H1 (cell line): ENCODE results near the gene PI4KA. TPM values are rescaled to one million over a fixed set of nuclear protein-coding genes. Genes with fewer than 3 reads are reported as not detected.

Experiments used
- EP300 ChIP-seq, 2 experiments: IDR thresholded peaks; 1 replicate in 1 of 2; 2 replicates in 1 of 2; pipeline ENCODE4 v1.6.1; 2011 to 2012; ENCODE audit warnings: low read depth in 2 of 2, low read length in 2 of 2, mild to moderate bottlenecking in 2 of 2, borderline replicate concordance in 1 of 2, inconsistent platforms in 1 of 2, moderate library complexity in 1 of 2
- GTF2F1 ChIP-seq: IDR thresholded peaks from 2 replicates; pipeline ENCODE4 v1.6.1; 2012; ENCODE audit warnings: low read depth, low read length, improper control_type of control experiment, borderline replicate concordance
- KDM4A ChIP-seq: IDR thresholded peaks from one replicate; pipeline ENCODE4 v1.7.1; 2012; ENCODE audit warnings: low read depth, mild to moderate bottlenecking, moderate library complexity, low read length, inconsistent platforms; ENCODE audit not compliant: severe bottlenecking
- POU5F1 ChIP-seq: IDR thresholded peaks from 2 replicates; pipeline ENCODE4 v1.6.1; 2011; ENCODE audit warnings: low read depth, mild to moderate bottlenecking, low read length, moderate library complexity
- SAP30 ChIP-seq: fragments of 300-600 bp; sonication (generic); IDR thresholded peaks from 2 replicates; pipeline ENCODE4 v1.7.1; 2012; ENCODE audit warnings: low read length, moderate library complexity, mild to moderate bottlenecking, inconsistent platforms; ENCODE audit not compliant: insufficient read depth, insufficient replicate concordance
- TAF7 ChIP-seq: optimal IDR thresholded peaks from 2 replicates; pipeline ENCODE3; 2011; ENCODE audit warnings: low read depth, mild to moderate bottlenecking, inconsistent platforms, low read length, moderate library complexity, borderline replicate concordance
- polyA plus RNA-seq, 7 experiments: library from polyadenylated mRNA; depleted of rRNA in 3 of 7; stranded (reverse) in 5 of 7; unstranded in 2 of 7; fragments of >200 nt in 5 of 7; fragments of 200-250 nt in 2 of 7; gene quantifications; 1 replicate in 5 of 7; 2 replicates in 1 of 7; 4 replicates in 1 of 7; pipeline versions ENCODE4 v1.2.1 to v1.2.3, GENCODE V29; 2011 to 2013; ENCODE audit warnings: missing spikeins in 2 of 7, mixed read lengths in 2 of 7
- total RNA-seq: library from RNA; stranded (reverse); fragmentation: NEBNext Ultra II Directional; extraction: Animal tissue kit (Norgen Biotek cat#: 25700); gene quantifications from 2 replicates; pipeline ENCODE4 v1.2.1, GENCODE V29; 2021
- TF ChIP-seq, protein P1 (sequence below): fragments of 300-600 bp; sonication (generic); IDR thresholded peaks from 2 replicates; pipeline ENCODE4 v1.7.1; 2012; ENCODE audit warnings: low read length, moderate library complexity, mild to moderate bottlenecking, inconsistent platforms; ENCODE audit not compliant: insufficient replicate concordance
- TF ChIP-seq, protein P2 (sequence below): IDR thresholded peaks from 2 replicates; pipeline ENCODE4 v1.6.1; 2012; ENCODE audit warnings: inconsistent platforms

The PI4KA gene
- total and polyA plus RNA-seq, 2 of the 8 experiments (the other 6 are each of a cell fraction or from before 2014, with no cell fraction given), result 22.5 to 37.7 TPM

DNA sequence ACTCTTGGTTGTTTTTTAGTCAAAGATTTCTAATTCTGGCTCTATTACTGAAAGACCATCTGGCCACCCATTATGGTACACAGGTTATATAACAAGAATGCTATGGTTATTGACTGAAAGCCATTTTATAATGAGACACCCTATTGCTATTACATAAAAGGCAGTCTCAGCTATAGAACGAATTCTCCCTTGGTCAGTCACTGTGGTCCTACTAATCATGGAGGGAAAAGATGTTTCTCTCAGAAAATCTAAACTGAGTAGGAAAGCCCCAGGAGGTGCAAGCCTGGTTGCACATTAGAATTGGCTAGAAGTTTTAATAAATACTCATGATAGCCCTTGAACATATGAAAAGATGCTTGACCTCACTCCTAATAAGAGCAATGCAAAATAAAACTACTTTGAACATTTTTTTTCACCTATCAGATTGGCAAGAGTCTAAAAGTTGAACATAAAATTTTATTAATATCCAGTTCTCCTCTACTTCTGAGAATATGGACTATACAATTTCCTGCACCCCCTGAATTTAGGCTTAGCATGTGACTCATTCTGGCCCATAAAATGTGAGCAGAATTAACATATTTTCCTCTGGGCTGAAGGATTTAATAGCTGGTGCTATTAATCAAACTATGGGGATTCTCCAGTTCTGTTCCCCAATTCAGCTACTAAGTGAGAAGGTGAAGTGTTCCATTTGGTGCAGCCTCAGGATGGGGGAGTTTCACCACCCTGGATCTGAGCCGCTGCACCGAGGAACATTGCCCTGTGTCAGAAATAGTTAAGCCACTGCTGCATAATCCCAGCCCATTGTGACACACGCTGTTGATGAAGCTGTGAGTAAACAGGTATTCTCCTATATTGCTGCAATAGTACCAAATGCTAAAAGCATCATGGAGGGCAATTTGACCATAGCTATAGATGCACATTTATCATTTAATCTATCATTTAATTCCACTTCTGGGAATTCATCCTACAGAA is 47.1 kb upstream of the PI4KA start (continued):
- TF ChIP-seq, protein P1, sequence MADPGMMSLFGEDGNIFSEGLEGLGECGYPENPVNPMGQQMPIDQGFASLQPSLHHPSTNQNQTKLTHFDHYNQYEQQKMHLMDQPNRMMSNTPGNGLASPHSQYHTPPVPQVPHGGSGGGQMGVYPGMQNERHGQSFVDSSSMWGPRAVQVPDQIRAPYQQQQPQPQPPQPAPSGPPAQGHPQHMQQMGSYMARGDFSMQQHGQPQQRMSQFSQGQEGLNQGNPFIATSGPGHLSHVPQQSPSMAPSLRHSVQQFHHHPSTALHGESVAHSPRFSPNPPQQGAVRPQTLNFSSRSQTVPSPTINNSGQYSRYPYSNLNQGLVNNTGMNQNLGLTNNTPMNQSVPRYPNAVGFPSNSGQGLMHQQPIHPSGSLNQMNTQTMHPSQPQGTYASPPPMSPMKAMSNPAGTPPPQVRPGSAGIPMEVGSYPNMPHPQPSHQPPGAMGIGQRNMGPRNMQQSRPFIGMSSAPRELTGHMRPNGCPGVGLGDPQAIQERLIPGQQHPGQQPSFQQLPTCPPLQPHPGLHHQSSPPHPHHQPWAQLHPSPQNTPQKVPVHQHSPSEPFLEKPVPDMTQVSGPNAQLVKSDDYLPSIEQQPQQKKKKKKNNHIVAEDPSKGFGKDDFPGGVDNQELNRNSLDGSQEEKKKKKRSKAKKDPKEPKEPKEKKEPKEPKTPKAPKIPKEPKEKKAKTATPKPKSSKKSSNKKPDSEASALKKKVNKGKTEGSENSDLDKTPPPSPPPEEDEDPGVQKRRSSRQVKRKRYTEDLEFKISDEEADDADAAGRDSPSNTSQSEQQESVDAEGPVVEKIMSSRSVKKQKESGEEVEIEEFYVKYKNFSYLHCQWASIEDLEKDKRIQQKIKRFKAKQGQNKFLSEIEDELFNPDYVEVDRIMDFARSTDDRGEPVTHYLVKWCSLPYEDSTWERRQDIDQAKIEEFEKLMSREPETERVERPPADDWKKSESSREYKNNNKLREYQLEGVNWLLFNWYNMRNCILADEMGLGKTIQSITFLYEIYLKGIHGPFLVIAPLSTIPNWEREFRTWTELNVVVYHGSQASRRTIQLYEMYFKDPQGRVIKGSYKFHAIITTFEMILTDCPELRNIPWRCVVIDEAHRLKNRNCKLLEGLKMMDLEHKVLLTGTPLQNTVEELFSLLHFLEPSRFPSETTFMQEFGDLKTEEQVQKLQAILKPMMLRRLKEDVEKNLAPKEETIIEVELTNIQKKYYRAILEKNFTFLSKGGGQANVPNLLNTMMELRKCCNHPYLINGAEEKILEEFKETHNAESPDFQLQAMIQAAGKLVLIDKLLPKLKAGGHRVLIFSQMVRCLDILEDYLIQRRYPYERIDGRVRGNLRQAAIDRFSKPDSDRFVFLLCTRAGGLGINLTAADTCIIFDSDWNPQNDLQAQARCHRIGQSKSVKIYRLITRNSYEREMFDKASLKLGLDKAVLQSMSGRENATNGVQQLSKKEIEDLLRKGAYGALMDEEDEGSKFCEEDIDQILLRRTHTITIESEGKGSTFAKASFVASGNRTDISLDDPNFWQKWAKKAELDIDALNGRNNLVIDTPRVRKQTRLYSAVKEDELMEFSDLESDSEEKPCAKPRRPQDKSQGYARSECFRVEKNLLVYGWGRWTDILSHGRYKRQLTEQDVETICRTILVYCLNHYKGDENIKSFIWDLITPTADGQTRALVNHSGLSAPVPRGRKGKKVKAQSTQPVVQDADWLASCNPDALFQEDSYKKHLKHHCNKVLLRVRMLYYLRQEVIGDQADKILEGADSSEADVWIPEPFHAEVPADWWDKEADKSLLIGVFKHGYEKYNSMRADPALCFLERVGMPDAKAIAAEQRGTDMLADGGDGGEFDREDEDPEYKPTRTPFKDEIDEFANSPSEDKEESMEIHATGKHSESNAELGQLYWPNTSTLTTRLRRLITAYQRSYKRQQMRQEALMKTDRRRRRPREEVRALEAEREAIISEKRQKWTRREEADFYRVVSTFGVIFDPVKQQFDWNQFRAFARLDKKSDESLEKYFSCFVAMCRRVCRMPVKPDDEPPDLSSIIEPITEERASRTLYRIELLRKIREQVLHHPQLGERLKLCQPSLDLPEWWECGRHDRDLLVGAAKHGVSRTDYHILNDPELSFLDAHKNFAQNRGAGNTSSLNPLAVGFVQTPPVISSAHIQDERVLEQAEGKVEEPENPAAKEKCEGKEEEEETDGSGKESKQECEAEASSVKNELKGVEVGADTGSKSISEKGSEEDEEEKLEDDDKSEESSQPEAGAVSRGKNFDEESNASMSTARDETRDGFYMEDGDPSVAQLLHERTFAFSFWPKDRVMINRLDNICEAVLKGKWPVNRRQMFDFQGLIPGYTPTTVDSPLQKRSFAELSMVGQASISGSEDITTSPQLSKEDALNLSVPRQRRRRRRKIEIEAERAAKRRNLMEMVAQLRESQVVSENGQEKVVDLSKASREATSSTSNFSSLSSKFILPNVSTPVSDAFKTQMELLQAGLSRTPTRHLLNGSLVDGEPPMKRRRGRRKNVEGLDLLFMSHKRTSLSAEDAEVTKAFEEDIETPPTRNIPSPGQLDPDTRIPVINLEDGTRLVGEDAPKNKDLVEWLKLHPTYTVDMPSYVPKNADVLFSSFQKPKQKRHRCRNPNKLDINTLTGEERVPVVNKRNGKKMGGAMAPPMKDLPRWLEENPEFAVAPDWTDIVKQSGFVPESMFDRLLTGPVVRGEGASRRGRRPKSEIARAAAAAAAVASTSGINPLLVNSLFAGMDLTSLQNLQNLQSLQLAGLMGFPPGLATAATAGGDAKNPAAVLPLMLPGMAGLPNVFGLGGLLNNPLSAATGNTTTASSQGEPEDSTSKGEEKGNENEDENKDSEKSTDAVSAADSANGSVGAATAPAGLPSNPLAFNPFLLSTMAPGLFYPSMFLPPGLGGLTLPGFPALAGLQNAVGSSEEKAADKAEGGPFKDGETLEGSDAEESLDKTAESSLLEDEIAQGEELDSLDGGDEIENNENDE, result no peak
- TF ChIP-seq KDM4A (no peak), EP300 (IDR thresholded peaks at IDR 0.05; ENCODE audit: borderline replicate concordance in 1 of 2, low read depth in 2 of 2, low read length in 2 of 2) (no peak), TAF7 (no peak), SAP30 (no peak), POU5F1 (no peak), GTF2F1 (no peak)
- TF ChIP-seq, protein P2, sequence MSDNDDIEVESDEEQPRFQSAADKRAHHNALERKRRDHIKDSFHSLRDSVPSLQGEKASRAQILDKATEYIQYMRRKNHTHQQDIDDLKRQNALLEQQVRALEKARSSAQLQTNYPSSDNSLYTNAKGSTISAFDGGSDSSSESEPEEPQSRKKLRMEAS, result no peak
